ENCODE data around the gene HVCN1.
"Not testable (repeated sequence)": the region's sequence is repeated elsewhere in the genome, so short reads cannot be mapped to it uniquely, and the experiment has no call there.

HVCN1 gene

DNA sequence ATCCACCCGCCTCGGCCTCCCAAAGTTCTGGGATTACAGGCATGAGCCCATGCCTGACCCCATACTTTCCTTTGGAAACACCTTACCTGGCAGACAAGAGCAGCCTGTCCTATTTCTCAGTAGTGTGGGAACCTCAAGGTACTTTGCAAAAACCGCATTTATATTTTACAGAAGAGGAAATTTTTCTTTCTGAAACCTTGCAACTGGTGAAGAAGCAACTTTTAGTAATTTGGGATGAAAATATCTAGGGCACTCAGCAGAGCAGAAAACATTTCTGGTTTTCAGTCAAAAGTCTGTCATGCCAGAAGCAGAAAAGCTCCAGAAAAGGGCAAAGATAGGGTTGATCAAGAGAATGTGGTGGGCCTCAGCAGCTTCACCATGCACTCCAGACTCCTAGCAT lies 21.2 kb downstream of the HVCN1 start:
- DNase-seq (ENCODE audit: low spot score): no peak

DNA sequence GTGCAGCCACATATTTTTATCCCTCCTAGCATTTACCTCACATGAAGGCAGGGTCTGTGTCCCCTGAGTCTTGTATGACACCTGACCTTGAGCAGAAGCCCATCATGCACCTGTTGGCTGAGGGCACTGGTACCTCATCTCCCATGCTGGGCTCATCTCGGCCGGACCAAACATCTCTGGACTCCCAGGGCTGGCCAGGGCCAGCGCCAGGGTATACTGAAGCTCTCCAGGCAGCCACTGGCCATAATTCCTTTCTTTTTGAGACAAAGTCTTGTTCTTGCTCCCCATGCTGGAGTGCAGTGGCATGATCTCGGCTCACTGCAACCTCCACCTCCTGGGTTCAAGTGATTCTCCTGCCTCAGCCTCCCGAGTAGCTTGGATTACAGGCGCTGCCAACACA lies 22.0 kb downstream of the HVCN1 start:
- DNase-seq (ENCODE audit: low spot score): no peak

DNA sequence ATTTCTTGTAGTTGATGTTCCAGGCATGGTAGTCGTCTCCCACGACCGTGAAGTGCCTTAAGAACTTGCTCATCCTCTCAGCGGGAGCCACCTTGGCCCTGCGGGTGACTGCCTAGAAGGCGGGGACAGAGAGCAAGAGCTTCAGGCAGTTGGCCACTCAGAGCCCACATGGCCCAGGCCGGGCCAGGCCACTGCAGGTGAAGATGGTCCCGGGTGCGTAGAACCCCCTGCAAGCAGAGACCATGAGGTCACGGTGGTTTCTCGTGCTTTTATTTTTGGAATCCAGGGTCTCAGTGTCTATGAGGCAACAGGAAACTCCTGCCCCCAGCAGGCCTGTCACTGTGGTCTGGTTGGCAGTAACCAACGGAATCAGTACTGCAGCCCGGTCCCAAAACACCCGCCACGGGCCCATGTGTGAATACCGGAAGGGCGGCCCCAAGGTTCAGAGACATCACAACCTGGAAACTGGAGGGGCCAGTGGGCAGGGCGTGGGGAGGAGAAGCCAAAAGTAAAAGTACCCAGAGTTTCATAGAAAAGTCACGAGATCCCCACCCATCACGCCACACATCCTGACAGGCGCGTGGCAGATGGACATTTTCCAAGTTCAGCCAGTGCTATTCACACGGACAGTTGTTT lies 27.5 kb downstream of the HVCN1 start:
- peak; percentile 28 for DNase-seq (ENCODE audit: low spot score)

DNA sequence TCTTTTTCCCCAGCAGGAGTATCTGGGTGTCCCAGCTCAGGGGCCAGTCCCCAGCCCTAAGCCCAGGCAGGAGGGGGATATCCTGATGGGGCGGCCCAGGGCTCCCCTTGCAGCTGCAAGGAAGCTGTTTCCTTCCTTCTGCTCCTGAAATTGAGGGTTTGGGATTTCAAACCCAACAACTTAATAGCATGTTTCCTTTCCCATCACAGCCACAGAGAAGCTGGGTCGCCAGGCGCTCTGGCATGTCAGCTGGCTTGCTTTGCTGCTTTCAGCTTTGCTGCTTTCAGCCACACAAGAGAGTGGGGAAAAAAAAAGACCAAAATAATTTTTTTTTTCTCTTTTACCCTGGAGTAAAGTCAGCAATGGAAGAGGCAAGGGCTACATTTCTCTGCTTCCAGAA lies 30.0 kb downstream of the HVCN1 start:
- DNase-seq (ENCODE audit: low spot score): no peak

DNA sequence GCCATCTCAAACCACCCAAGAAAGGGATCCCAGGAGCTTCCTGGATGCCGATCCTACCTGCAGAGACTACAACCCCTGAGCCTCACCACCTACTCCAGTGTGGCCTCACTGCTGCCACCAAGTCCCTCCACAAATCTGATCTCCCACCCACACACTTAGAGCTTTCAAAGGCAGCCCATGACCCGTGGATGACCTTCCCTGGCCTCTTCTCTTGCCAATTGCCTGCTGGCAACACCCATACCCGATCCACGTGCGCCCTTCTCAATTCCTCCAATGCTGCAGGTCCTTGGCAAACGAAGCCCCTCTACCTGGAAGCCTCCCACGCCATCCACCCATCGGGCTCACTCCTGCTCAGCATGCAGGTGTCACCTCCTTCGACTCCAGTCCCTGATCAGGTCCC lies 30.7 kb downstream of the HVCN1 start:
- DNase-seq (ENCODE audit: low spot score): no peak

DNA sequence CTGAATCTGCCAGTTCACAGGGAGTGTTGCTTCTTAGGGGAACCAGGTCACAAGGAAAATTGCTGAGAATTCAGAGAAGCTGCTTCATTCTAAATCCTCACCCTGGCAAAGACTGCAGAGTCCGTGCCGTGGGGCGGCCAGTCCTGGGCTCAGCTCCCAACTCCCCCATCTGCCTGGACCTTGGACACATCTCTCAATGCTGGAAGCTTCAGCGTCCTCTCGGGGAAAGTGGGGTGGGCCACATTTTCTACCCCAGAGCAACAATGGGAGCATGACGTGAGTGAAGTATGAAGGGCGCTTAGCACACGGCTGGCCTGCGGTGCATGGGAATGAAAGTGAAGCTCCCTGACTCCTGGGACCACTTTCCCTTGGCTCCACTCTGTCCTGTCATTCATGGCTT lies 31.2 kb downstream of the HVCN1 start:
- peak; percentile 41 for DNase-seq (ENCODE audit: low spot score)

DNA sequence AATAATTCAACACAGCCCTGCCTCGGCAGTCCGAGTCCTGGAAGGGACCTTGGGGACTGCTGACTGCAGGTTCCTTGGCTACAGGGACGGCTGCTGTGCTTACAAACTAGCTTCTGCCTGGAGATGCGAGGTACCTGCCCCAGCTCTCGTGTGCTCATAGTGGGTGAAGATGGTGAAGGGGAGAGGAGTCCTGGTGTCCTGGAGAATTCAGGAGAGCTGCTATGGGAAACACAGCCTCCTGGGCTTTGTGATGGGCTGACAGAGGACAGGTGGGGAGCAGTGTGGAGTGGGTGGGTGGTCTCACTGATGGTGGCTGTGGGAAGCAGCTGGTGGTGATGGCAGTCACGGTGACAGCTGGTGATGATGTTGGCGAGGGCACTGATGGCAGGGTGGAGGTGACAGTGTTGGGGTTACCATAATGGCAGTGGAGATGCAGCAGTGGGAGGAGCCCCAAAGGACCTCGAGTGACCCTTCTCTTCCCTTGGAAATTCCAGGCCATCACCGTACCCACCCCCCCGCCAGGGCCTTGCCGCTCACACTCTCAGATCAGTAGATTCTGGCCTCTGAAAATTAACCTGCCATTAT lies 32.8 kb downstream of the HVCN1 start:
- no peak for DNase-seq (ENCODE audit: low spot score)

DNA sequence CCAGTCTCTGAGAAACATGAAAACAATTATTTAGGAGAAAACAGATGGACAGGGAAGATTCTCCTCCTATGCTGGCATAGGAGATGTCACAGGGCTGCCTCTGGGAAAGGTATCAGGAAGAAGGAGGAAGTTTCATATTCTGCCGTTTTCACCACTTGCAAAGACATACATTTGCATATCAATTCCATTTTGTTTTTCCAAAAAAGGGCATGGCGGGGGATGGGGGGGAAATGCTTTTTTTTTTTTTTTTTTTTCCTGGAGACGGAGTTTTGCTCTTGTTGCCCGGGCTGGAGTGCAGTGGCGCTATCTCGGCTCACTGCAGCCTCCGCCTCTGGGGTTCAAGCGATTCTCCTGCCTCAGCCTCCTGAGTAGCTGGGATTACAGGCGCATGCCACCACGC lies 34.7 kb downstream of the HVCN1 start:
- DNase-seq (ENCODE audit: low spot score): not testable (repeated sequence)

DNA sequence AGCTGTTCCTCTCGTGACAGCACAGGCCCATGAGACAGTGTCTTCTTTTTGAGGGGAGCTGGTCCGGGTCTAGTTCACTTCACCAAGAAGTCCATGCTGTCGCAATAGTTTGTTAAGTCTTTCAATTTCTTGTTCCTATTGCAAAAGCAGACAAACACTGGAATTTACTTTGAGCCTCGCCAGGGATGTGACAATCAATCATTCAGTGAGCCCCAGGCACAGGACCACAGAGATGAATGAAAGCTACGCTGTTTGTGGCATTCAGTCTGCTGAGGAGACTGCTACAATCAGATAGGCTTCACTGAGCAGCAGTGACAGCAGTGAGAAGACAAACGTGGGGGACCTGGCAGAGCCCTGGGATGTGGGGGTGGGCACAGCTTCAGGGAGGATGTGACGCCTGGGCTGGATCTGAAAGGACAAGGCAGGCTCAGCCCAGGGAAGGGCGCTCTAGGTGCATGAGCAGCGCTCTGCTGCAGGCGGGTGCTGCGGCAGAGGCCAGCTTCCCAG lies 39.5 kb downstream of the HVCN1 start:
- DNase-seq (ENCODE audit: low spot score): peak; percentile 17

DNA sequence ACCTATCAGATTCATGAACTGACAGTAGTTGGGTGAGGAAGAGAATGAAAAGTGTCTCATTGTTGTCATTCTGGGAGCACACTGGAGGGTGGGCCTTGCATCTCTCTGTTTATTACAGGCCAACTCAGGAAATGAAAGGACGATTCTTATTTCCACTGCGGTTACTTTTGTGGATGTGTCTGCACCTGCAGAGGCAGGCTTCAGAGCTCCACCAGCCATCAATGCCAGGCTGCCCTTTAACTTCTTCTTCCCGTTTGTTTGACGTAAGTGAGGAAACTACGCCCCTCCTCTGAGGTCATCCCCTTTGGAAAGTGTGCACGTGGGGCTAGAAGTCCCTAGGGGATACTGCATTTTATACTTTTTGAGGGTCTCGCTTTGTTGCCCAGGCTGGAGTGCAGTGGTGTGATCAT lies 41.3 kb downstream of the HVCN1 start:
- no peak for DNase-seq (ENCODE audit: low spot score)

DNA sequence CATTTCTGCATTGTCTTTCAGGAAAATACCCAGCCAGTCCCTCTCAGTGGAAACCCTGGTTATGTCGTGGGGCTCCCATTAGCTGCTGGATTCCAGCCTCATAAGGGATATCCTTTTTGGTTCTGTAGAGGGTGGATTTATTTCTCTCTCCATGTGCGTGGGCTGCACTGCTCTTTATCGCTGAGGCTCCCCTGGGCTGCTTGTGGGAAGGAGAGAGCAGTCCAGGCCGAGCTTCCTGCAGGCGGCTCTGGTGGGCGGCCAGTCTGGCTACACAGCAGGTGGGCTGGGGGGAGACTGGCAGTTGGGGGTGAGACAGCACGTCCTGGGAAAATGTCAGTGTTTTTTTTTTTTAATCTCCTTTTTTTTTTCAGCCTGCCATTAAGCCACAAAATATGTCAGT lies 47.4 kb downstream of the HVCN1 start:
- DNase-seq (ENCODE audit: low spot score): no peak

DNA sequence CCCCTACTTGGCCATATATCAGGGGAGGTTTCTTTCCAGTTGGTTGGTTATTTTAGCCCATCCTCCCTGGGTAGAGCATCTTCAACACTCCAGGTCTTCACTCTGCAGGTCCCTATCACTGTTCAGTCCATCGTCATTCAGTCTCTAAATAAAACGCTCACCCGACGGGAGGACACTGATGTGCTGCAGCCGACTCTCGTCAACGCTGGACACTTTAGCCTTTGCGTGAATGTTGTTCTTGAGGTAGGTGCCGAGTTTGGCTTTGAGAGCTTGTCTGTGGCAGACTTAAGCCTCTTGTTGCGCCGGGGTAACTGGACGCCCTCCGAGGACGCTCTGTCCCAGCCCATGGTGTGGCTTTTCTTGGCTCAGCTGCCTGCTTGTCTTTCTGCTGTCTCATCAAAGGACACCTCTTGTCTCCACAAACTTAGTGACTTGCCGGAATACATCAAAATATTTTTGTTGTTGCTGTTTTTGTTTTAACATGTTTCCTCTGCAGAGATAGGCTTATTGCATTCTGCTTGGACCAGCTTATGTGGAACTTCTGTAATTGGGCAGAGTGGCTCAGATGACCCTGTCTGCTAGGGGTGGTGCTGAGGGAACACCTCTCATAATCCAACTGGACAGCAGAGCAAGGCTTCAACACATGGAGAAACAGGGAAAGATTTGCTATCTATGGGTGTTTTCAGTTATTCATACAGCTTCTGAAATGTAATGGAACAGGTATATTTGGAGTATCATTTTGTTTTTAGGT lies 48.5 kb downstream of the HVCN1 start:
- DNase-seq (ENCODE audit: low spot score): peak; percentile 34

DNA sequence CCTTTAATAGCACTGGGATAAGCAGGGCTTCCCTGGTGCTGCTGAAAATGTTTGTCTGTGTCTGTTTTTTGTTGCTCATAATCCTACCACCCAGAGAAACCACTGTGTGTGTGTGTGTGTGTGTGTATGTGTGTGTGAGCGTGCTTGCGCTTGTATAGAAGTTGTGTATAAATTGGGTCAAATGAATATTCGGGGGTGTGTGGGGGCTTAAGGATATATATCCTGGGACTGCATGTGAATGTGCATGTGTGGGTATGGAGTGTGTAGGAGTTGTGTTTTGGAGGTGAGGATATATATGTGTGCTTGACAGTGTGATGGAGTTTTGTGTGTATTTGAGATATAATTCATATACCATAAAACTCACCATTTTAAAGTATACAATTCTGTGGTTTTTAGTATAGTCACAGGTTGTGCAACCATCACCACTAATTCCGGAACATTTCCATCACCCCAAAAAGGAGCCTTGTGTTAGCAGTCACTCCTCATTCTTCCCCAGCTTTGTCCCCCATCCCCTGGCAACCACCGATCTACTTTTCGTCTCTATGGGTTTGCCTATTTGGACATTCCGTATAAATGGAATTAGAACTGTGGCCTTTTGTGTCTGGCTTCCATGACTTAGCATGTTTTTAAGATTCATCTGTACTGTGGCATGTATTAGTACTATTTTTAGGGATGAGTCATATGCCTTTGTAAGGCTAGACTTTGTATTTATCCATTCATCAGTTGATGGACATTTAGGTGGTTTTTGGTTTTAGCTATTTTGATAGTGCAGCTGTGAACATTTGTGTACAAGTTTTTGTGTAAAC lies 49.4 kb downstream of the HVCN1 start:
- DNase-seq (ENCODE audit: low spot score): peak; percentile 46

DNA sequence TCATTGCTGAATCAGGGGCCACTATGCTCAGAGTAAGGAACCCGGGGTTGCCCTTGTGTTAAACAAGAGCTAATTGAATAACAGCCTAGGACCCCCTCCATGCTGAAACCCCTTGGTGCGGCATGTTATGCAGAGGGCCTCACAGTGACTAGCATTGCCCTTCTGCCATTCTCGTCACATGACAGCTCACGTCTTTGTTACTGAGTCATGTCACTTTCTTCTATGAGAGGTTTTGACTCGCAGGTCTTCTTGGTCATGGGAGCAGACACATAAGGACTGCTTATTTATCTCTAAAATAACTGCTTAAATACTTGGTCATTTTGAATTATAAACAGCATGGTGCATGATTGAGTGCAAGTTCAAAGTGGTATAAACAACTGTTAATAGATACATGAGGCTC lies 50.1 kb downstream of the HVCN1 start:
- DNase-seq (ENCODE audit: low spot score): no peak

DNA sequence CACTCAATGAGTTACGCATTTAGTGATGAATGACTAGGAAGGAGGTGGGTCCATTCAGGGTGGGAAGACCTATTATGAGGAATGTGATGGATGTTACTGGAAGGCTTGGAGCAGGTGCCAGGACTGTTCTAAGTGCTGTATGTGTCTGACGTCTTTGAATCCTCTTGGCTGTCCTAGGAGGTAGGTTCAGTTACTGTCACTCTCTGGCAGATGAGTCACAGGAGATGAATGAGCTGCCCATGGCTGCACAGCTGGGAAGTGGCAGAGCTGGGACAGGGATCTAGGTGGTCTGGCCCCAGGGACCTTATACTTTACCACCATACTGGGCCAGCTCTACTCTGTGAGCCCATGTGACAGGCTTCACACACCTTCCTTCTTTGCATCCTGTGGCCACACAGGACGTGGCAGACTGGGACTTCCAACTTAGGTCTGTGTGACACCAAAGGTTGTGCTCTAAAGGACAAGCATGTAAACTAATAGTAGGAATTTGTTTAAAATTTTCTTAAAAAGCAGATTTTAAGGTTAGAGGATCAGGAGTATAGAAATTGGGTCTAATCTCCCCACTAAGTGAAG lies 51.0 kb downstream of the HVCN1 start:
- no peak for DNase-seq (ENCODE audit: low spot score)

DNA sequence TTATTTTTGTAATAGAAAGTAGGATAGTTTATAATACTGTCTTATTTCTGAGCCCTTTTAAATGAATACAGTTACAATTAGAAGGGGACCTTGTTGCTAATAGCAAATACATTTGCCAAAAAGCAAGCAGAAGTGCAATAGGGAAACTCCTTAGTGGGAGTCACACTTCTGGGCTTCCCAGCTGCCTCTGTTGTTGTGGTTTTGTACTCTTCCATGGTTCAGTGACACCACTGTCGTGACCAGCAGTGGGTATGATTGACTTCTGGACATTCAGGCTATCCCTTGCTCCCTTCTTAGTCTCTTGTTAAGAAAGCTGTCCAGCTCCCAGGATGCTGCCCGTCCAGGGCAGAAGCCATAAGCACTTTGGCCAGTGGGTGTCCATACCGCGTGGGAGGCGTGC lies 52.4 kb downstream of the HVCN1 start:
- DNase-seq (ENCODE audit: low spot score): no peak

DNA sequence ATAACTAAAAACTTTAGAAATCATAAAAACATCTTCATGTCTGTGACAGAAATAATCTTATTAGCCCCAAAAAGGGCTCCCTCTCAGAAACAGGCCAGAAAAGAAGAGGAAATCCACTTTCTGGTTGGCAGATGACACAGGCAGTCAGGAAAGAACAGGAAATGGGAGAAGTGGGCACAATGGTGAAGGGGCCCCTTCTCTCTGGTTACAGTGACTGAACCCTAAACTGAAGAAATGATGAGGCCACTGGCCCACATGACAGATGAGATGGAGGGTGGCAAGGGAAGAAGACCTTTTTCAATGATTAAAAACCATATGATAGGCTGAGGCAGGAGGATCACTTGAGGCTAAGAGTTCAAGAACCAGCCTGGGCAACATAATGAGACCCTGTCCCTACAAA lies 53.9 kb downstream of the HVCN1 start:
- no peak for DNase-seq (ENCODE audit: low spot score)

DNA sequence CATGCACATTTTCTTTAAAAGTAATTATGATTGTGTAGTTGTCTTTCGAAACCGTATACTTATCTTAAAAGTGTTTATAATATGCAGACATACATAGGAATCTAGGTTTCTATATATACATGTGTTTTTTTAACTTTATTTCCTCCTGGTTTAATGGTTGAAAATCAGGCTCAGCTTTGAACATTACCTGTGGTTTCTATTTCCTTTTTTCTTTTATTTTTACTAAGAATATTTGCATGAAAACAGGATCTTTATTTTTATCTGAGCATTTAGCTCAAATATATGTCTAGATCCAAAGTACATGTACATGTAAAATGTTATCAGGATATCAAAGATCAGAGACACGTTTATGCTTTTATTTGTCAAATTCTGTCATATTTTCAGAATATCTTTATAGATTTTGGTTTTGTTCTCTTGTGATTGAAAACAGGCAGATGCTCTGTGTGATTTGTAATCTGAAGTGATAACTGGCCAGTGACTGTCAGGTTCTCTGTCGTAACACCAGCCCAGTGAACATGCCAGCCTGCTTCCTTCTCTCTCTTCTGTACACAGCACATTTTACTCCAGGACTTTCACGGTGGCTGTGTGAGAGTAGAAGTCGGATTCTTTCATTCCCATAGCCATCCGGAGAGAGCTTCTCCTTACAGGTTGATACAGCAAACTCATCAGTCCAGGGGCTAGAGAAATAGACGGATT lies 61.3 kb downstream of the HVCN1 start:
- no peak for DNase-seq (ENCODE audit: low spot score)

DNA sequence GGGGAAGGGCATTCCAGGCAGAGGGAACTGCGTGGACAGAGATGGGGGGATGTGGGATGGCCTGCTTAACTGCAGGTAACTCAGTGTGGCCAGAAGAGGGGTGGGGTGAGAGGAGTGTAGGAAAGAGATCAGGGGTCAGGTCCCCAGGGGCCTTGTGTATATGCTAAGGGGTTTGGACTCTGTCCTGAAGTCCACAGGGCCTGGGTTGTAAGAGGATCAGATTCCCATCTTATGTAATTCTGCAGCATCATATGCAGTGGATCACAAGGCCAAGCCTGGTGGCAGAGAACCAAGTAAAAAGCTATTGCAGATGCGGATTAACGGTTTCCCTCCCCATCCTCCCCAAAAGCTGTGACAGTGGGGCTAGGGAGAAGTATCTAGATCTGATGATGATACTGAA lies 66.3 kb downstream of the HVCN1 start:
- no peak for DNase-seq (ENCODE audit: low spot score)

DNA sequence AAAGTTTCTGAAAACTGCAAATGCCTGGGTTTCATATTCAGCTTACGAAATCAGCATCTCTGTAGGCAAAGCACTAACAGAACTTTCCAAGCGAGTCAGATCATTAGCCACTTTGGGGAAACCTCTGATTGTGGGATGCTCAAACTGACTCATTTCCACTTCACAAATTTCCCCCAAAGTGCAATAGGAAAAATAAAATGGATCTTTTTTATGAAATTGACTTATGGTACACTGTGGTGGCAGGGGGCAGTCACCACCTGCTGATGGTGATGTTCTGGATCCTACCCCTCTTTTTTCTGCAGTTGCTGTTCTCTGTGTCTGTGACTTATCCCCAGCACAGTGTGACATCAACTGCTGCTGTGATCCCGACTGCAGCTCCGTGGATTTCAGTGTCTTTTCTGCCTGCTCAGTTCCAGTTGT lies 69.4 kb downstream of the HVCN1 start:
- no peak for DNase-seq (ENCODE audit: low spot score)

DNA sequence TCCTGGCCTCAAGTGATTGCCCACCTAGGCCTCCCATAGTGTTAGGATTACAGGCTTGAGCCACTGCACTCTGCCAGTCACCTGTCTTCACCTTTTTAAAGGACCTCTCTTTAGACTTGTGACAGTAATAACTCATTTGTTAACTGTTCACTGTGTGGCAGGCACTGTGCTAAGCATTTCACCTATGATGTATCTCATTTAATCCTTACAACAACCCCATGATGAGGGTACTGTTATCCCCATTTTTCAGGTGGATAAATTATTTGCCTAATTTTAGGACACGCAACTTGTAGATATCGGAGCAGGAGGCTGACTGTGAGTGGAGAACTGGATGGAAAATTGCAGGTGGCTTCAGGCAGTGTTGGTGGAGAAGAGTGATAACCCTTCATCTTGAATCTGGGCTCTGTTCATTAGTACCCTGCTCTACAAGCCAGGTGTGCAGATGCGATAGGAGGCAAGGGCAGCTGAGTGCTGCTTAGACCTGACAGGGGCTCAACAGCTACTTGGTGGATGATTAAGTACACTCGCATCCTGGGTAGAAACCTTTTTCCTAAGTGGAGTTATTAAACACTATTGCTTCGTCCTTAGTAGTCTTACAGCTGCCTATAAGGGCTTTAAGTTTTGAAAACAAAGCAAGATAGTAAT lies 72.3 kb downstream of the HVCN1 start:
- no peak for DNase-seq (ENCODE audit: low spot score)

All from pons (tissue), 1 donor.